IMR-90 (cell line): ENCODE data around the gene CCSER2. TPM values are rescaled to one million over a fixed set of nuclear protein-coding genes. Genes with fewer than 3 reads are reported as not detected.

Source experiments
- ATAC-seq: fragments of 200-7000 bp; cut with Tn5 transposase; 2 replicates; pipeline ENCODE4 v1.9.1; 2020; ENCODE audit warnings: low read depth, mild to moderate bottlenecking, moderate library complexity
- BruUV-seq: library from RNA; stranded (reverse); fragments of 400-500 nt; replicated peaks from 2 replicates; lab custom pipeline; 2021; lab: Mats Ljungman, UMichigan
- CTCF ChIA-PET: fragments of 300-600 bp; formaldehyde crosslinking; extraction: SDS; loops from one replicate; lab custom pipeline; 2021; ENCODE audit warnings: antibody characterized with exemption; lab: Yijun Ruan, JAX
- POLR2A ChIA-PET: fragments of 300-600 bp; sonication (Branson Sonifier 250); formaldehyde crosslinking; loops from one replicate; lab custom pipeline; 2022; ENCODE audit warnings: antibody characterized with exemption; ENCODE audit not compliant: unreplicated experiment; lab: Charles Lee
- DNase-seq: peaks from one replicate; pipeline ENCODE4 v3.0.0; 2013
- H2AFZ ChIP-seq: replicated peaks from 2 replicates; pipeline ENCODE3; 2013; ENCODE audit warnings: low read length, mild to moderate bottlenecking; ENCODE audit not compliant: poor library complexity
- H2AK5ac ChIP-seq: 2 replicates; pipeline ENCODE4 v1.6.1; 2013; ENCODE audit warnings: low read depth, low read length, inconsistent platforms
- H2AK9ac ChIP-seq: replicated peaks from 2 replicates; pipeline ENCODE3; 2013; ENCODE audit warnings: mild to moderate bottlenecking, low read depth, low read length, moderate library complexity; ENCODE audit not compliant: poor library complexity
- H2BK120ac ChIP-seq: 2 replicates; pipeline ENCODE4 v1.6.1; 2013; ENCODE audit warnings: low read depth, low read length, inconsistent platforms
- H2BK15ac ChIP-seq: 3 replicates; pipeline ENCODE4 v1.6.1; 2013; ENCODE audit warnings: low read depth, low read length, inconsistent platforms
- H2BK20ac ChIP-seq: 2 replicates; pipeline ENCODE4 v1.6.1; 2013; ENCODE audit warnings: low read depth, mild to moderate bottlenecking, inconsistent platforms, low read length, moderate library complexity
- H2BK5ac ChIP-seq: 2 replicates; pipeline ENCODE4 v1.6.1; 2013; ENCODE audit warnings: mild to moderate bottlenecking, low read depth, low read length, inconsistent platforms; ENCODE audit not compliant: poor library complexity, severe bottlenecking
- H3K14ac ChIP-seq: replicated peaks from 2 replicates; pipeline ENCODE4 v1.6.1; 2013; ENCODE audit warnings: low read depth, low read length, inconsistent platforms
- H3K18ac ChIP-seq: 2 replicates; pipeline ENCODE4 v1.6.1; 2013; ENCODE audit warnings: low read depth, low read length, control low read depth
- H3K23ac ChIP-seq: 2 replicates; pipeline ENCODE4 v1.6.1; 2013; ENCODE audit warnings: low read depth, low read length, inconsistent platforms
- H3K27ac ChIP-seq: 2 replicates; pipeline ENCODE4 v1.5.1; 2013; ENCODE audit warnings: mild to moderate bottlenecking, control low read depth, low read length; ENCODE audit not compliant: insufficient read depth
- H3K27me3 ChIP-seq: 2 replicates; pipeline ENCODE4 v1.6.1; 2013; ENCODE audit warnings: low read length; ENCODE audit not compliant: control insufficient read depth, insufficient read depth
- H3K36me3 ChIP-seq: 2 replicates; pipeline ENCODE4 v1.6.1; 2013; ENCODE audit warnings: low read length, mixed read lengths; ENCODE audit not compliant: control insufficient read depth, insufficient read depth
- H3K4ac ChIP-seq: 2 replicates; pipeline ENCODE4 v1.6.1; 2013; ENCODE audit warnings: low read depth, low read length, inconsistent platforms
- H3K4me1 ChIP-seq: 2 replicates; pipeline ENCODE4 v1.6.1; 2013; ENCODE audit warnings: low read length, mixed read lengths; ENCODE audit not compliant: control insufficient read depth, insufficient read depth
- H3K4me2 ChIP-seq: 2 replicates; pipeline ENCODE4 v1.6.1; 2013; ENCODE audit warnings: low read depth, mild to moderate bottlenecking, control low read depth, low read length, moderate library complexity
- H3K4me3 ChIP-seq: 2 replicates; pipeline ENCODE4 v1.5.1; 2013; ENCODE audit warnings: low read depth, mild to moderate bottlenecking, control low read depth, low read length, moderate library complexity; ENCODE audit not compliant: insufficient read depth
- H3K56ac ChIP-seq: 2 replicates; pipeline ENCODE4 v1.6.1; 2013; ENCODE audit warnings: low read length, inconsistent platforms; ENCODE audit not compliant: insufficient read depth; ENCODE audit errors: extremely low read depth
- H3K79me1 ChIP-seq, 2 experiments: 2 replicates each; pipeline ENCODE4 v1.6.1; 2013; ENCODE audit warnings: low read length in 2 of 2, inconsistent platforms in 1 of 2, low read depth in 1 of 2
- H3K9ac ChIP-seq: 2 replicates; pipeline ENCODE4 v1.6.1; 2013; ENCODE audit warnings: low read depth, low read length, control low read depth
- H3K9me1 ChIP-seq: 2 replicates; pipeline ENCODE4 v1.6.1; 2013; ENCODE audit warnings: low read length, inconsistent platforms; ENCODE audit not compliant: insufficient read depth
- H3K9me3 ChIP-seq: 2 replicates; pipeline ENCODE4 v1.6.1; 2013; ENCODE audit warnings: low read length; ENCODE audit not compliant: control insufficient read depth, insufficient read depth
- H4K20me1 ChIP-seq: 2 replicates; pipeline ENCODE4 v1.6.1; 2013; ENCODE audit warnings: low read length, inconsistent platforms; ENCODE audit not compliant: insufficient read depth
- H4K5ac ChIP-seq: 2 replicates; pipeline ENCODE4 v1.6.1; 2013; ENCODE audit warnings: mild to moderate bottlenecking, low read depth, low read length, control low read depth
- H4K8ac ChIP-seq, 2 experiments: 2 replicates each; pipeline ENCODE4 v1.6.1; 2013; ENCODE audit warnings: low read depth in 2 of 2, low read length in 2 of 2, control low read depth in 1 of 2, inconsistent platforms in 1 of 2
- H4K91ac ChIP-seq: 2 replicates; pipeline ENCODE4 v1.6.1; 2013; ENCODE audit warnings: low read depth, low read length, inconsistent platforms; ENCODE audit not compliant: insufficient read depth
- BHLHE40 ChIP-seq: fragments of 150-350 bp; IDR thresholded peaks from 2 replicates; pipeline ENCODE4 v1.6.1; 2016; ENCODE audit warnings: mild to moderate bottlenecking, low read depth, low read length
- CEBPB ChIP-seq: IDR thresholded peaks from 2 replicates; pipeline ENCODE4 v1.6.1; 2012; ENCODE audit warnings: low read depth, low read length, improper control_type of control experiment
- MAFK ChIP-seq: IDR thresholded peaks from 2 replicates; pipeline ENCODE4 v1.6.1; 2012; ENCODE audit warnings: low read depth, low read length, improper control_type of control experiment
- MXI1 ChIP-seq: IDR thresholded peaks from 2 replicates; pipeline ENCODE4 v1.6.1; 2012; ENCODE audit warnings: low read depth, mild to moderate bottlenecking, low read length, moderate library complexity, borderline replicate concordance
- NFE2L2 ChIP-seq: fragments of 150-350 bp; IDR thresholded peaks from 2 replicates; pipeline ENCODE4 v1.6.1; 2016; ENCODE audit warnings: low read depth, mild to moderate bottlenecking, low read length
- RFX5 ChIP-seq: IDR thresholded peaks from 2 replicates; pipeline ENCODE4 v1.8.0; 2012; ENCODE audit warnings: low read depth, mild to moderate bottlenecking, low read length, moderate library complexity
- SMC3 ChIP-seq: fragments of 150-350 bp; IDR thresholded peaks from 2 replicates; pipeline ENCODE4 v1.6.1; 2016; ENCODE audit warnings: low read depth, mild to moderate bottlenecking, antibody characterized with exemption, low read length, moderate library complexity
- WGBS, 2 experiments: methylation state at CpG; one replicate each; pipeline versions ENCODE4 v1.1.5 to v1.1.7; 2013; ENCODE audit warnings: missing lambda C conversion rate in 2 of 2; ENCODE audit not compliant: insufficient read length in 1 of 2; ENCODE audit errors: extremely low coverage in 2 of 2; 5-methylcytosine and 5-hydroxymethylcytosine counted together
- dilution Hi-C: fragments of 300-500 bp; cut with HindIII; formaldehyde crosslinking; loops from one replicate; pipeline ENCODE4 v1.14.3; 2018; ENCODE audit warnings: low sequenced_read_pairs; ENCODE audit not compliant: unreplicated experiment
- in situ Hi-C: fragments of 300-500 bp; cut with MboI; formaldehyde crosslinking; loops from 3 replicates; pipeline ENCODE4 v1.14.3; 2019; ENCODE audit warnings: low sequenced_read_pairs, inconsistent platforms, mixed read lengths
- intact Hi-C: fragments of 100-400 bp; cut with micrococcal nuclease; formaldehyde crosslinking; loops from 2 replicates; pipeline ENCODE4 v1.10.0; 2022
- polyA plus RNA-seq, 3 experiments: library from polyadenylated mRNA; depleted of rRNA; stranded (reverse); fragments of >200 nt; gene quantifications; 2 replicates each; pipeline ENCODE4 v1.2.3, GENCODE V29; 2012; ENCODE audit warnings: low replicate concordance in 1 of 3
- total RNA-seq: library from RNA; depleted of rRNA; stranded (reverse); fragments of >200 nt; gene quantifications from 2 replicates; pipeline ENCODE4 v1.2.3, GENCODE V29; 2012
- TF ChIP-seq, protein P1 (sequence below): conservative IDR thresholded peaks from 2 replicates; pipeline ENCODE4 v1.5.1; 2012; ENCODE audit warnings: mild to moderate bottlenecking, low read depth, low read length, improper control_type of control experiment
- TF ChIP-seq, protein P2 (sequence below): fragments of 150-350 bp; IDR thresholded peaks from 2 replicates; pipeline ENCODE4 v1.6.1; 2017; ENCODE audit warnings: mild to moderate bottlenecking, antibody characterized with exemption, low read length, low read depth

CCSER2 gene
- total and polyA plus RNA-seq, 2 of the 4 experiments (the other 2 are of a cell fraction) = 20.4 to 31.7 TPM

GRCh38 chr10:84427903-84428650 lies 99.7 kb downstream of the CCSER2 start:
- no TSS peak for BruUV-seq
- H3K27me3 ChIP-seq = no peaks in the 10 kb centered on the region
- H3K9me1 ChIP-seq = peaks cover 8% of the 10 kb centered on the region
- dilution Hi-C loops (no loop called here), intact Hi-C loops (no loop called here), in situ Hi-C loops (no loop called here)
- H2BK15ac ChIP-seq = no peak overlapping the region
- no peak overlapping the region for H3K18ac ChIP-seq
- peaks cover 9% of the 10 kb centered on the region; the same call in 1 of the 2 replicates for H4K20me1 ChIP-seq
- no peak overlapping the region for H2AFZ ChIP-seq
- H3K14ac ChIP-seq = no peak overlapping the region
- no peak overlapping the region for H2BK120ac ChIP-seq
- H2BK20ac ChIP-seq = no peak overlapping the region
- H3K4me1 ChIP-seq = peaks cover 9% of the 10 kb centered on the region
- no peak overlapping the region for H3K4me3 ChIP-seq
- 100% methylated on average over 3 of the region's 5 CpGs; no CpG with 5 or more reads in 1 of the 2 experiments for WGBS, 2 experiments
- no peak overlapping the region for H4K8ac ChIP-seq
- H4K5ac ChIP-seq = no peak overlapping the region
- TF ChIP-seq RFX5 (no peak), MAFK (no peak), NFE2L2 (no peak), CEBPB (no peak), BHLHE40 (no peak), SMC3 (no peak), MXI1 (no peak)
- TF ChIP-seq, protein P1, sequence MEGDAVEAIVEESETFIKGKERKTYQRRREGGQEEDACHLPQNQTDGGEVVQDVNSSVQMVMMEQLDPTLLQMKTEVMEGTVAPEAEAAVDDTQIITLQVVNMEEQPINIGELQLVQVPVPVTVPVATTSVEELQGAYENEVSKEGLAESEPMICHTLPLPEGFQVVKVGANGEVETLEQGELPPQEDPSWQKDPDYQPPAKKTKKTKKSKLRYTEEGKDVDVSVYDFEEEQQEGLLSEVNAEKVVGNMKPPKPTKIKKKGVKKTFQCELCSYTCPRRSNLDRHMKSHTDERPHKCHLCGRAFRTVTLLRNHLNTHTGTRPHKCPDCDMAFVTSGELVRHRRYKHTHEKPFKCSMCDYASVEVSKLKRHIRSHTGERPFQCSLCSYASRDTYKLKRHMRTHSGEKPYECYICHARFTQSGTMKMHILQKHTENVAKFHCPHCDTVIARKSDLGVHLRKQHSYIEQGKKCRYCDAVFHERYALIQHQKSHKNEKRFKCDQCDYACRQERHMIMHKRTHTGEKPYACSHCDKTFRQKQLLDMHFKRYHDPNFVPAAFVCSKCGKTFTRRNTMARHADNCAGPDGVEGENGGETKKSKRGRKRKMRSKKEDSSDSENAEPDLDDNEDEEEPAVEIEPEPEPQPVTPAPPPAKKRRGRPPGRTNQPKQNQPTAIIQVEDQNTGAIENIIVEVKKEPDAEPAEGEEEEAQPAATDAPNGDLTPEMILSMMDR = no peak
- TF ChIP-seq, protein P2, sequence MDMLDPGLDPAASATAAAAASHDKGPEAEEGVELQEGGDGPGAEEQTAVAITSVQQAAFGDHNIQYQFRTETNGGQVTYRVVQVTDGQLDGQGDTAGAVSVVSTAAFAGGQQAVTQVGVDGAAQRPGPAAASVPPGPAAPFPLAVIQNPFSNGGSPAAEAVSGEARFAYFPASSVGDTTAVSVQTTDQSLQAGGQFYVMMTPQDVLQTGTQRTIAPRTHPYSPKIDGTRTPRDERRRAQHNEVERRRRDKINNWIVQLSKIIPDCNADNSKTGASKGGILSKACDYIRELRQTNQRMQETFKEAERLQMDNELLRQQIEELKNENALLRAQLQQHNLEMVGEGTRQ = no peak
- ChIA-PET CTCF (no interaction called here), POLR2A (no interaction called here)
- H4K91ac ChIP-seq = no peak overlapping the region
- H2BK5ac ChIP-seq = no peak overlapping the region
- no peak overlapping the region for H3K56ac ChIP-seq
- H3K27ac ChIP-seq = no peak overlapping the region
- H3K9ac ChIP-seq = no peak overlapping the region
- peaks cover 23 to 56% of the 10 kb centered on the region in 2 experiments for H3K79me1 ChIP-seq
- H3K4me2 ChIP-seq = no peak overlapping the region
- ATAC-seq (no peak), DNase-seq (peak; percentile 48)
- no peaks in the 10 kb centered on the region for H3K9me3 ChIP-seq
- H2AK5ac ChIP-seq = no peak overlapping the region
- H2AK9ac ChIP-seq = no peak overlapping the region
- peaks cover 3% of the 10 kb centered on the region for H3K36me3 ChIP-seq
- no peak overlapping the region; the same call in 1 of the 2 replicates for H3K4ac ChIP-seq
- H3K23ac ChIP-seq = no peak overlapping the region
